ENCODE results near the gene TPRA1.

TPRA1 gene

GRCh38 chr3:127566833-127567232 lies 23.7 kb downstream of the TPRA1 start:
- DNase-seq: peak in 2 of 56 donors; percentile 8 to 11

GRCh38 chr3:127565711-127566110 lies 24.8 kb downstream of the TPRA1 start:
- no peak for DNase-seq

GRCh38 chr3:127560051-127560787 lies 30.3 kb downstream of the TPRA1 start:
- DNase-seq: no peak

DNA sequence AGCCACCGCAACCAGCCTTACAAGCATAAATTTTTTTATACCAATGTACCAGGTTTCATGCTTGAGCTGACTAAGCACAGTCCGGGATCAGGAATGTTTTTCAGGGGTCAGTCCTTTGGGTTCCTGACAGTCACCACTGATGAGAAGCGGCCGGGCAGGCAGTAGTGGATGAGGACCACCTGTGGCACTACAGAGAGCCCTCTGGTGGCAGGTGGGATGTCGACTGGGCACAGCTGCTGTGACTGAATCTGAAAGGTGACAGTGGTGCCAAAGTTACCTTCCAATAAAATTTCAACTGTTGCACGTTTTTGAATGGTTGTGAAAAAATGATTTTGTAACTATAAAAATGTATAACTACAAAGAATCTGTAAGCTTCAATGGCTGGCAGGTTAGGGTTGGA lies 34.0 kb downstream of the TPRA1 start:
- DNase-seq: no peak

- no peak for DNase-seq
Measured at GRCh38 chr3:127555108-127555507, 35.4 kb downstream of the TPRA1 start.

DNA sequence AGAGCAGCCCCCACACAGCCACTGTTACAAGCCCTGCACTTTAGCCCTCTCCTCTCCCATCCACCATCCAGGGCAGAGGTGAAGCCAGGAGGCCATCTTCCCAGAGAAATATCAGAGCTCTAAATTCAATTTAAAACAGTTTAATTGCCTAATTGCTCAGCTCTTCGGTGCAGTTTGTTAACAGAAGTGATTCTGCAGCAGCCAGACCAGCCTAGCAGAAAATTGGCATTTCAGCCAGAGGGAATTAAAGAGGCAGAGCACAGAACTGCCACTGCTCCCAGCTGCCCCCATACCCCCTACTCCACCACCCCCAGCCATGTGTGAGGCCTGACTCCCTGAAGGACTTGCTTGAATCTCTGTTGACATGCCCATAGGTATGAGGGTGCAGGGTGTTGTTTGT lies 38.5 kb downstream of the TPRA1 start:
- no peak for DNase-seq

GRCh38 chr3:127551178-127551577 lies 39.4 kb downstream of the TPRA1 start:
- no peak for DNase-seq

DNA sequence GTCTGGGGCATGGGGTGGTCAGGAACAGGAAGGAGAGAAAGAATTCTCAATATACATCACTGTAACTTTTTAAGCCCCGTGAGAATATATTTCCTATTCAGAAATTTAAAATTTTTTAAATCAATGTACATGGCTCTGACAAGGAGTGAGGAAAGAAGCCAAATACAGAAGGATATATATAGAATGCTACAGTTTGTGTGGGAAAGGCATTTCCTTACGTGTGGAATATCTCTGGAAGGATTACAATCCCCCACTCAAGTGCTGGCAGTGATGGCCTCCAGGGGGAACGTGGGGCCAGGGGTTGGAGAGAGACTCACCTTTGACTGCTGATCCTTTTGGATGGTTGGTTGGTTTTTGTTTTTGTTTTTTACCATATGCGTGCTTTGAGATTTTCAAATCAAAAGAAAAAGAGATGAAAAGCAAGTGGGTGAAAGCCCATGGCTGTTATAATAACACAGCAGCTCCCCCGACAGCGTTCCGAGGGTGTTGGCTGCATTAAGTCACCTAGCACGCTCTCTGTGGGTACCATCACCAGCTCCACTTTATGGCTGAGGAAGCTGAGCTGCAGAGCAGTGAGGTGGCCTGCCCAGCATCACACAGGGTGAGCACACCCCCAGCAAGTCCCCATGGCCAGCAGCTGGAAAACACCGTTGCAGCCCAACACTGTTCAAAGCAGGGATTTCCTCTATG lies 39.9 kb downstream of the TPRA1 start:
- DNase-seq: no peak

- no peak for DNase-seq
Measured at GRCh38 chr3:127549826-127550467, 40.6 kb downstream of the TPRA1 start.

- peak in 48 of 56 donors; percentile 13 to 87 (median 58) for DNase-seq
Measured at GRCh38 chr3:127547761-127548605, 42.5 kb downstream of the TPRA1 start.

GRCh38 chr3:127546970-127547733 lies 43.4 kb downstream of the TPRA1 start:
- peak in 1 of 56 donors; percentile 23 for DNase-seq

GRCh38 chr3:127546554-127546953 lies 44.0 kb downstream of the TPRA1 start:
- no peak for DNase-seq

- no peak for DNase-seq
Measured at GRCh38 chr3:127545711-127546457, 44.6 kb downstream of the TPRA1 start.

GRCh38 chr3:127545216-127545615 lies 45.3 kb downstream of the TPRA1 start:
- DNase-seq: no peak

DNA sequence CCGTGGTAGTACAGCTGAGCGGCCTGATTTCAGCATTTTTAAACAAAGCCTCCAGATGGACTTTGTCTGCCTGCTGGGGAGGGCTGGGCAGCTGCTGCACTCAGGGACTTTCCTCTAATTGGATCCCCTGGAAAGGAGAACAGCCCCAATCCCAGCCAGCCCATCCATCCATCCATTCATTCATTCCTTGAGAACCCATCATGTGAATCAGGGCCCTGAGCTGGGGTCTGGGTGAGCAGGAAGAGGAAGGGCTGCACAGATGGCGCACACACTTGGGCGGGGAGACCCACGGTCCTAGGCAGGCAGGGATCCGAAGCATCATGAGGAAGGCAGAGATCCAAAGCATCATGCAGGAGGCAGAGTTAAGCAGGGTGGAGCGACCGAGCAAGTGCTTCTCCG lies 45.7 kb downstream of the TPRA1 start:
- no peak for DNase-seq

GRCh38 chr3:127544192-127544802 lies 46.2 kb downstream of the TPRA1 start:
- peak in 45 of 56 donors; percentile 10 to 80 (median 31) for DNase-seq

- no peak for DNase-seq
Measured at GRCh38 chr3:127543441-127543840, 47.1 kb downstream of the TPRA1 start.

- DNase-seq: no peak
Measured at GRCh38 chr3:127542441-127542952, 48.0 kb downstream of the TPRA1 start.

GRCh38 chr3:127541320-127541719 lies 49.2 kb downstream of the TPRA1 start:
- DNase-seq: no peak

Data from nucleus accumbens (tissue), 56 donors.